ENCODE measurements around the gene GRIFIN. TPM values are rescaled to one million over a fixed set of nuclear protein-coding genes. Genes with fewer than 3 reads are reported as not detected.

Gene GRIFIN
- total and polyA plus RNA-seq, 7 donors, result not detected

- 63 to 70% (median 67%) methylated on average over 7 of the region's 7 CpGs for WGBS, 3 donors
- H3K36me3 ChIP-seq (ENCODE audit: insufficient read depth in 1 of 2, low read depth in 1 of 2), result no peaks in the 10 kb centered on the region
- H3K27ac ChIP-seq, result no peak overlapping the region
- intact Hi-C loops (cut with DNase I), result no loop called here
- H3K4me1 ChIP-seq, result no peaks in the 10 kb centered on the region
- peaks cover 0 to 33% (median 0%) of the 10 kb centered on the region in 3 donors for H3K27me3 ChIP-seq (ENCODE audit: insufficient read depth in 3 of 3, low read length in 2 of 3)
- no peaks in the 10 kb centered on the region for H3K9me3 ChIP-seq
- no peak for DNase-seq
- ATAC-seq, result no peak
- no peak overlapping the region for H3K4me3 ChIP-seq
- TF ChIP-seq CTCF (IDR thresholded peaks at IDR 0.05), result no peak
Measured at GRCh38 chr7:2468227-2468626, 8.0 kb downstream of the GRIFIN start.

- H3K27me3 ChIP-seq (ENCODE audit: insufficient read depth in 3 of 3, low read length in 2 of 3), result peaks cover 0 to 25% (median 0%) of the 10 kb centered on the region in 3 donors
- H3K36me3 ChIP-seq (ENCODE audit: insufficient read depth in 1 of 2, low read depth in 1 of 2), result no peaks in the 10 kb centered on the region
- TF ChIP-seq CTCF (IDR thresholded peaks at IDR 0.05), result no peak
- H3K4me1 ChIP-seq, result no peaks in the 10 kb centered on the region
- ATAC-seq (no peak), DNase-seq (no peak)
- WGBS, 3 donors, result 86 to 91% (median 87%) methylated on average over 10 of the region's 10 CpGs
- H3K9me3 ChIP-seq, result no peaks in the 10 kb centered on the region
- intact Hi-C loops (cut with DNase I), result no loop called here
- H3K4me3 ChIP-seq, result no peak overlapping the region
- no peak overlapping the region for H3K27ac ChIP-seq
Measured at GRCh38 chr7:2466675-2467074, 9.5 kb downstream of the GRIFIN start.

DNA sequence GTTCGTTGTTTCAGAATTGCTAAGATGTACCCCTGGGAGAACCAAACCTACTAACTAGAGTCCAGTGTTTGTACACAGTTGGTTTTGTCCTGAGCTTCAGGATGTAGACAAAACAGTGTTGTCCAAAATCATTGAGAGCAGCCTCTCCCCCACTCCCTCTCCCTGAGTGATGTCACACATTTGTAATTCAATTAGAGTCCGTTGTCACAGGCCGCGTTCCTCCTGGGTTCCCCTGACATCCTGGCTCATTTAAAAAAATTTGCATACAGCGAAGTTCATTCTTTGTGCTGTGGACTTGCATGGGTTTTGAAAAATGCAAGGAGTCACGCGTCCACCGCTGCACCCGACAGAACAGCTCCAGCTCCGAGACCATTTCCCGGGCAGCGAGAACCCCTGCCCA lies 10.3 kb downstream of the GRIFIN start:
- DNase-seq, result no peak
- WGBS, 3 donors, result 71 to 77% (median 75%) methylated on average over 12 of the region's 12 CpGs
- intact Hi-C loops (cut with DNase I), result no loop called here
- no peaks in the 10 kb centered on the region for H3K4me1 ChIP-seq
- no peaks in the 10 kb centered on the region for H3K36me3 ChIP-seq (ENCODE audit: insufficient read depth in 1 of 2, low read depth in 1 of 2)
- TF ChIP-seq CTCF (IDR thresholded peaks at IDR 0.05), result no peak
- H3K9me3 ChIP-seq, result no peaks in the 10 kb centered on the region
- H3K27me3 ChIP-seq (ENCODE audit: insufficient read depth in 3 of 3, low read length in 2 of 3), result peaks cover 0 to 25% (median 0%) of the 10 kb centered on the region in 3 donors
- no peak overlapping the region for H3K4me3 ChIP-seq
- ATAC-seq, result no peak
- H3K27ac ChIP-seq, result no peak overlapping the region

- WGBS, 3 donors, result 79 to 84% (median 82%) methylated on average over 3 of the region's 3 CpGs
- Histone ChIP-seq H3K9me3 (no peaks in the 10 kb centered on the region), H3K27me3 (ENCODE audit: insufficient read depth in 3 of 3, low read length in 2 of 3) (peaks cover 0 to 14% (median 4%) of the 10 kb centered on the region in 3 donors), H3K4me1 (peaks cover 6% of the 10 kb centered on the region), H3K36me3 (ENCODE audit: insufficient read depth in 1 of 2, low read depth in 1 of 2) (no peaks in the 10 kb centered on the region), H3K27ac (no peak overlapping the region), H3K4me3 (no peak overlapping the region)
- ATAC-seq (no peak), DNase-seq (no peak)
- intact Hi-C loops (cut with DNase I), result no loop called here
- no peak for TF ChIP-seq CTCF (IDR thresholded peaks at IDR 0.05)
Measured at GRCh38 chr7:2462731-2463130, 13.5 kb downstream of the GRIFIN start.

Measured in psoas muscle (tissue), 8 donors.